Fibroblast of lung (primary cell): ENCODE measurements around the gene CD276.

Experiments used
- EZH2 ChIP-seq: IDR thresholded peaks from 2 replicates; pipeline ENCODE4 v1.5.1; 2012; ENCODE audit warnings: low read length, control low read depth, mild to moderate bottlenecking; ENCODE audit errors: missing control alignments
- TF ChIP-seq, protein P1 (sequence below), 2 donors: IDR thresholded peaks in 1 of 2; conservative IDR thresholded peaks in 1 of 2; 1 replicate in 1 of 2; 2 replicates in 1 of 2; pipeline ENCODE4 v1.5.1; 2011 to 2012; ENCODE audit warnings: low read length in 2 of 2, control low read depth in 1 of 2, inconsistent platforms in 1 of 2, low read depth in 1 of 2, mild to moderate bottlenecking in 1 of 2

- TF ChIP-seq, protein P1, sequence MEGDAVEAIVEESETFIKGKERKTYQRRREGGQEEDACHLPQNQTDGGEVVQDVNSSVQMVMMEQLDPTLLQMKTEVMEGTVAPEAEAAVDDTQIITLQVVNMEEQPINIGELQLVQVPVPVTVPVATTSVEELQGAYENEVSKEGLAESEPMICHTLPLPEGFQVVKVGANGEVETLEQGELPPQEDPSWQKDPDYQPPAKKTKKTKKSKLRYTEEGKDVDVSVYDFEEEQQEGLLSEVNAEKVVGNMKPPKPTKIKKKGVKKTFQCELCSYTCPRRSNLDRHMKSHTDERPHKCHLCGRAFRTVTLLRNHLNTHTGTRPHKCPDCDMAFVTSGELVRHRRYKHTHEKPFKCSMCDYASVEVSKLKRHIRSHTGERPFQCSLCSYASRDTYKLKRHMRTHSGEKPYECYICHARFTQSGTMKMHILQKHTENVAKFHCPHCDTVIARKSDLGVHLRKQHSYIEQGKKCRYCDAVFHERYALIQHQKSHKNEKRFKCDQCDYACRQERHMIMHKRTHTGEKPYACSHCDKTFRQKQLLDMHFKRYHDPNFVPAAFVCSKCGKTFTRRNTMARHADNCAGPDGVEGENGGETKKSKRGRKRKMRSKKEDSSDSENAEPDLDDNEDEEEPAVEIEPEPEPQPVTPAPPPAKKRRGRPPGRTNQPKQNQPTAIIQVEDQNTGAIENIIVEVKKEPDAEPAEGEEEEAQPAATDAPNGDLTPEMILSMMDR (conservative IDR thresholded peaks at IDR 0.05 in 1 of 2, IDR thresholded peaks at IDR 0.05 in 1 of 2; ENCODE audit: low read depth in 1 of 2, low read length in 2 of 2) = no peak
- no peak for TF ChIP-seq EZH2
These were observed 33.0 kb downstream of the CD276 start for GRCh38 chr15:73717206-73717605.
